H9 (cell line): ENCODE measurements around the gene KLHDC9. TPM values are rescaled to one million over a fixed set of nuclear protein-coding genes. Genes with fewer than 3 reads are reported as not detected.

Experiments used
- DNase-seq: peaks from one replicate; pipeline ENCODE4 v3.0.0-alpha.2; 2017
- H2AFZ ChIP-seq: one replicate; pipeline ENCODE4 v1.6.1; 2013; ENCODE audit warnings: mild to moderate bottlenecking, low read length, control low read depth, moderate library complexity
- H2AK5ac ChIP-seq: 2 replicates; pipeline ENCODE4 v1.6.1; 2013; ENCODE audit warnings: low read length, control low read depth, mixed read lengths; ENCODE audit not compliant: insufficient read length
- H2BK120ac ChIP-seq: one replicate; pipeline ENCODE4 v1.6.1; 2013; ENCODE audit warnings: low read depth, mild to moderate bottlenecking, low read length, control low read depth, inconsistent platforms; ENCODE audit not compliant: poor library complexity, severe bottlenecking
- H2BK12ac ChIP-seq: 2 replicates; pipeline ENCODE4 v1.6.1; 2013; ENCODE audit warnings: low read length, control low read depth, mixed read lengths, low read depth; ENCODE audit not compliant: insufficient read length
- H2BK15ac ChIP-seq: 2 replicates; pipeline ENCODE4 v1.6.1; 2013; ENCODE audit warnings: low read depth, low read length, control low read depth
- H2BK20ac ChIP-seq: one replicate; pipeline ENCODE4 v1.6.1; 2013; ENCODE audit warnings: low read depth, mild to moderate bottlenecking, low read length, control low read depth, inconsistent platforms; ENCODE audit not compliant: poor library complexity, severe bottlenecking
- H2BK5ac ChIP-seq: 2 replicates; pipeline ENCODE4 v1.6.1; 2013; ENCODE audit warnings: low read length, control low read depth, mixed read lengths; ENCODE audit not compliant: insufficient read length
- H3K14ac ChIP-seq: 2 replicates; pipeline ENCODE4 v1.6.1; 2013; ENCODE audit warnings: low read length, control low read depth; ENCODE audit not compliant: insufficient read depth
- H3K18ac ChIP-seq: 2 replicates; pipeline ENCODE4 v1.6.1; 2013; ENCODE audit warnings: low read depth, mild to moderate bottlenecking, mixed read lengths, low read length, control low read depth; ENCODE audit not compliant: insufficient read length
- H3K23ac ChIP-seq: 2 replicates; pipeline ENCODE4 v1.6.1; 2013; ENCODE audit warnings: low read length, control low read depth, mixed read lengths, low read depth; ENCODE audit not compliant: insufficient read length
- H3K23me2 ChIP-seq: 2 replicates; pipeline ENCODE4 v1.6.1; 2013; ENCODE audit warnings: low read depth, mild to moderate bottlenecking, mixed read lengths, low read length, control low read depth; ENCODE audit not compliant: insufficient read length, poor library complexity, severe bottlenecking
- H3K27ac ChIP-seq: 2 replicates; pipeline ENCODE4 v1.5.1; 2013; ENCODE audit warnings: low read length, control low read depth, mixed read lengths, low read depth; ENCODE audit not compliant: insufficient read length
- H3K27me3 ChIP-seq: 2 replicates; pipeline ENCODE4 v1.6.1; 2013; ENCODE audit warnings: low read length, control low read depth, inconsistent platforms; ENCODE audit not compliant: insufficient read depth
- H3K4ac ChIP-seq: 2 replicates; pipeline ENCODE4 v1.6.1; 2013; ENCODE audit warnings: low read depth, mild to moderate bottlenecking, control low read depth, inconsistent platforms, low read length, moderate library complexity
- H3K4me1 ChIP-seq: 2 replicates; pipeline ENCODE4 v1.6.1; 2013; ENCODE audit warnings: low read length, control low read depth, inconsistent platforms; ENCODE audit not compliant: insufficient read depth
- H3K4me2 ChIP-seq: 2 replicates; pipeline ENCODE4 v1.6.1; 2013; ENCODE audit warnings: low read length, control low read depth, mixed read lengths; ENCODE audit not compliant: insufficient read length, insufficient read depth
- H3K56ac ChIP-seq: 2 replicates; pipeline ENCODE4 v1.6.1; 2013; ENCODE audit warnings: low read depth, mild to moderate bottlenecking, mixed read lengths, low read length, control low read depth; ENCODE audit not compliant: insufficient read length
- H3K79me1 ChIP-seq: 2 replicates; pipeline ENCODE4 v1.6.1; 2013; ENCODE audit warnings: low read depth, mild to moderate bottlenecking, moderate library complexity, low read length, control low read depth, inconsistent platforms; ENCODE audit not compliant: insufficient read depth, poor library complexity, severe bottlenecking
- H3K79me2 ChIP-seq: 2 replicates; pipeline ENCODE4 v1.6.1; 2013; ENCODE audit warnings: low read length, control low read depth, inconsistent platforms; ENCODE audit not compliant: insufficient read depth
- H3K9ac ChIP-seq: 2 replicates; pipeline ENCODE4 v1.6.1; 2013; ENCODE audit warnings: low read length, control low read depth, mixed read lengths; ENCODE audit not compliant: insufficient read length; ENCODE audit errors: extremely low read depth
- H3K9me3 ChIP-seq: one replicate; pipeline ENCODE4 v1.6.1; 2013; ENCODE audit warnings: low read depth, low read length, inconsistent platforms; ENCODE audit not compliant: control insufficient read depth
- H3T11ph ChIP-seq: one replicate; pipeline ENCODE4 v1.6.1; 2013; ENCODE audit warnings: mild to moderate bottlenecking, low read length, control low read depth, inconsistent platforms
- H4K20me1 ChIP-seq: one replicate; pipeline ENCODE4 v1.6.1; 2013; ENCODE audit not compliant: control insufficient read depth, insufficient read length, insufficient read depth
- H4K5ac ChIP-seq: 2 replicates; pipeline ENCODE4 v1.6.1; 2013; ENCODE audit warnings: low read depth, mild to moderate bottlenecking, mixed read lengths, low read length, control low read depth; ENCODE audit not compliant: insufficient read length
- H4K8ac ChIP-seq: replicated peaks from 2 replicates; pipeline ENCODE4 v1.6.1; 2013; ENCODE audit warnings: low read length, control low read depth, mixed read lengths, low read depth; ENCODE audit not compliant: insufficient read length
- H4K91ac ChIP-seq: 2 replicates; pipeline ENCODE4 v1.6.1; 2013; ENCODE audit warnings: low read depth, mild to moderate bottlenecking, moderate library complexity, mixed read lengths, low read length, control low read depth; ENCODE audit not compliant: insufficient read length
- H3K27ac Mint-ChIP-seq, 3 experiments: 2 replicates in 2 of 3; 3 replicates in 1 of 3; pipeline ENCODE4 v1.8.0; 2020 to 2021; ENCODE audit warnings: mixed read lengths in 3 of 3, mild to moderate bottlenecking in 1 of 3, moderate library complexity in 1 of 3
- H3K27me3 Mint-ChIP-seq: 2 replicates; pipeline ENCODE4 v1.8.0; 2021; ENCODE audit warnings: low read depth, mild to moderate bottlenecking, moderate library complexity, mixed read lengths
- H3K36me3 Mint-ChIP-seq, 3 experiments: 2 replicates in 2 of 3; 3 replicates in 1 of 3; pipeline ENCODE4 v1.8.0; 2020 to 2021; ENCODE audit warnings: low read depth in 3 of 3, mixed read lengths in 3 of 3; ENCODE audit not compliant: insufficient read depth in 1 of 3
- H3K4me1 Mint-ChIP-seq, 2 experiments: 2 replicates each; pipeline ENCODE4 v1.8.0; 2020; ENCODE audit warnings: mixed read lengths in 2 of 2
- H3K4me3 Mint-ChIP-seq, 2 experiments: 2 replicates in 1 of 2; 3 replicates in 1 of 2; pipeline ENCODE4 v1.8.0; 2020 to 2021; ENCODE audit warnings: mild to moderate bottlenecking in 2 of 2, mixed read lengths in 2 of 2, moderate library complexity in 1 of 2
- H3K9me3 Mint-ChIP-seq, 2 experiments: 2 replicates in 1 of 2; 3 replicates in 1 of 2; pipeline ENCODE4 v1.8.0; 2020; ENCODE audit warnings: mild to moderate bottlenecking in 2 of 2, mixed read lengths in 2 of 2, moderate library complexity in 1 of 2
- WGBS: extraction: QIAGEN DNeasy Blood & Tissue Kit; methylation state at CpG from one replicate; pipeline ENCODE4 v1.1.7; 2013; ENCODE audit warnings: missing lambda C conversion rate, low lambda C conversion rate, mixed read lengths; ENCODE audit not compliant: insufficient read length; ENCODE audit errors: extremely low coverage; 5-methylcytosine and 5-hydroxymethylcytosine counted together
- total RNA-seq: library from RNA; stranded (reverse); gene quantifications from 2 replicates; pipeline ENCODE4 v1.2.1, GENCODE V29; 2021
- TF ChIP-seq, protein P1 (sequence below): fragments of 200-600 bp; sonication (generic); conservative IDR thresholded peaks from 3 replicates; pipeline ENCODE4 v1.8.0; 2021; ENCODE audit warnings: antibody characterized with exemption, mild to moderate bottlenecking

KLHDC9 gene
- total RNA-seq, 1 experiment from 2014 or later, result 6.6 TPM

DNA sequence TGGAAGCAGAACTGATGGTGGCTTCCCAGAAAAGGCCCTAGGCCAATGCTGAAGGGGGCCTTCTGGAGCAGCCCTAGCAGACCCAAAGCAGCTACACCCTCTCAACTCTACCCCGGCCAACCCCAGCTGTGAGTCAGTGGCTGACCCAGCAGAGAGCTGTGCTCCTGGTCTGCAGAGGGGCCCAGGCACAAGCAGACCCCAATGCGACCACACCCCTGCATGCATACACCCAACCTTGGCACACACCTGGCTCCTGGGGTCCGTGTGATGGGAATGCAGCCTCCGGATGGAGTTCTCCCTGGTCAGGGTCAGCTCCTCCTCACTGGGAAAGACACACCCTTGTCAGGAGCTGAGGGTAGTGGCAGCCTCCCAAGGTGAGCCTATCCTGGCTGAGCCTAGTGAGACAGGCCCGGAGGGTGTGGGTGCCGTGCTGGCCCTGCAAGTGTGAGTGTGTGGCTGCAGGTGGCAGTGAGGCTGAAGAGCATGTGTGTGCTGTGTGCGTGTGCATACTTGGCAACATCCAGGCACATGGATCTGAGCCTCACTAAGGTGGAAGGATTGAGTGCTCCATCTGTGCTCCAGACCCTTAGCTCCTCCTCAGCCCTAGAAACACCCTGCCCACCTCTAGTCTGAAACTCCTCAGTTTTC lies 24.6 kb upstream of the KLHDC9 start:
- no peak overlapping the region for H2BK15ac ChIP-seq
- H3K27ac ChIP-seq, result no peak overlapping the region
- no peaks in the 10 kb centered on the region for H3K23me2 ChIP-seq
- no peaks in the 10 kb centered on the region for H3K79me2 ChIP-seq
- no peak overlapping the region for H2BK12ac ChIP-seq
- H3T11ph ChIP-seq, result no peak overlapping the region
- H4K5ac ChIP-seq, result no peak overlapping the region
- H3K14ac ChIP-seq, result no peak overlapping the region
- H3K79me1 ChIP-seq, result no peaks in the 10 kb centered on the region
- H3K9me3 Mint-ChIP-seq, result no peaks in the 10 kb centered on the region; a peak in 1 of 5 replicates
- no peak overlapping the region for H2BK5ac ChIP-seq
- H3K9ac ChIP-seq, result no peak overlapping the region
- H2AK5ac ChIP-seq, result no peak overlapping the region
- no peak overlapping the region for H3K56ac ChIP-seq
- DNase-seq, result no peak
- WGBS, result no CpG with 5 or more reads among the region's 7 CpGs
- no peak overlapping the region for H4K8ac ChIP-seq
- no peak overlapping the region for H3K4ac ChIP-seq
- no peaks in the 10 kb centered on the region for H3K4me1 ChIP-seq
- H2AFZ ChIP-seq, result no peak overlapping the region
- TF ChIP-seq, protein P1, sequence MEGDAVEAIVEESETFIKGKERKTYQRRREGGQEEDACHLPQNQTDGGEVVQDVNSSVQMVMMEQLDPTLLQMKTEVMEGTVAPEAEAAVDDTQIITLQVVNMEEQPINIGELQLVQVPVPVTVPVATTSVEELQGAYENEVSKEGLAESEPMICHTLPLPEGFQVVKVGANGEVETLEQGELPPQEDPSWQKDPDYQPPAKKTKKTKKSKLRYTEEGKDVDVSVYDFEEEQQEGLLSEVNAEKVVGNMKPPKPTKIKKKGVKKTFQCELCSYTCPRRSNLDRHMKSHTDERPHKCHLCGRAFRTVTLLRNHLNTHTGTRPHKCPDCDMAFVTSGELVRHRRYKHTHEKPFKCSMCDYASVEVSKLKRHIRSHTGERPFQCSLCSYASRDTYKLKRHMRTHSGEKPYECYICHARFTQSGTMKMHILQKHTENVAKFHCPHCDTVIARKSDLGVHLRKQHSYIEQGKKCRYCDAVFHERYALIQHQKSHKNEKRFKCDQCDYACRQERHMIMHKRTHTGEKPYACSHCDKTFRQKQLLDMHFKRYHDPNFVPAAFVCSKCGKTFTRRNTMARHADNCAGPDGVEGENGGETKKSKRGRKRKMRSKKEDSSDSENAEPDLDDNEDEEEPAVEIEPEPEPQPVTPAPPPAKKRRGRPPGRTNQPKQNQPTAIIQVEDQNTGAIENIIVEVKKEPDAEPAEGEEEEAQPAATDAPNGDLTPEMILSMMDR, result 0 out of 3 replicates have a peak, but pooled peaks have one; percentile 15
- no peak overlapping the region for H4K91ac ChIP-seq
- H3K27ac Mint-ChIP-seq, result peak overlapping the region in 1 of 3 experiments; percentile 69; a peak in 2 of 7 replicates
- no peaks in the 10 kb centered on the region for H4K20me1 ChIP-seq
- no peak overlapping the region for H3K18ac ChIP-seq
- no peak overlapping the region for H2BK120ac ChIP-seq
- H3K4me1 Mint-ChIP-seq, result peaks cover 12% of the 10 kb centered on the region in 2 experiments; a peak in 3 of 4 replicates
- H3K9me3 ChIP-seq, result no peaks in the 10 kb centered on the region
- H3K36me3 Mint-ChIP-seq, result no peaks in the 10 kb centered on the region
- no peak overlapping the region for H2BK20ac ChIP-seq
- H3K27me3 Mint-ChIP-seq, result peaks cover 2% of the 10 kb centered on the region; the same call in 1 of the 2 replicates
- H3K23ac ChIP-seq, result no peak overlapping the region
- no peak overlapping the region for H3K4me3 Mint-ChIP-seq
- H3K4me2 ChIP-seq, result no peak overlapping the region
- H3K27me3 ChIP-seq, result no peaks in the 10 kb centered on the region
